Right lobe of liver (tissue), 6 donors: ENCODE data around the gene SELENOM. TPM values are rescaled to one million over a fixed set of nuclear protein-coding genes. Genes with fewer than 3 reads are reported as not detected.

Source experiments
- ATAC-seq, 4 donors: fragments of 200-7000 bp; cut with Tn5 transposase; one replicate each; pipeline ENCODE4 v1.9.1; 2020; ENCODE audit warnings: mild to moderate bottlenecking in 4 of 4, moderate library complexity in 4 of 4
- DNase-seq, 3 donors: peaks; one replicate each; pipeline ENCODE4 v3.0.0-alpha.2; 2020
- H3K27ac ChIP-seq, 3 donors: fragments of 200-600 bp; one replicate each; pipeline ENCODE4 v1.8.0; 2022
- H3K27me3 ChIP-seq, 2 donors: fragments of 200-600 bp; one replicate each; pipeline ENCODE4 v1.8.0; 2022
- H3K36me3 ChIP-seq, 4 donors: fragments of 200-600 bp; sonication (generic) in 1 of 4; one replicate each; pipeline versions ENCODE4 v1.5.1 to v1.8.0; 2017 to 2022; ENCODE audit warnings: control low read depth in 1 of 4
- H3K4me1 ChIP-seq, 4 donors: fragments of 200-600 bp; sonication (generic) in 1 of 4; one replicate each; pipeline versions ENCODE4 v1.5.1 to v1.8.0; 2017 to 2022; ENCODE audit warnings: control low read depth in 1 of 4
- H3K4me3 ChIP-seq, 3 donors: fragments of 200-600 bp; one replicate each; pipeline ENCODE4 v1.8.0; 2022
- H3K9me3 ChIP-seq, 4 donors: fragments of 200-600 bp; sonication (generic) in 1 of 4; one replicate each; pipeline versions ENCODE4 v1.5.1 to v1.8.0; 2017 to 2022; ENCODE audit warnings: control low read depth in 1 of 4
- CTCF ChIP-seq, 4 donors: fragments of 200-600 bp in 3 of 4; fragments of 450-650 bp in 1 of 4; IDR thresholded peaks; one replicate each; pipeline versions ENCODE4 v1.5.1 to v1.8.0; 2016 to 2022; ENCODE audit warnings: antibody characterized with exemption in 4 of 4, mild to moderate bottlenecking in 2 of 4
- POLR2A ChIP-seq: fragments of 450-650 bp; IDR thresholded peaks from one replicate; pipeline ENCODE4 v1.6.1; 2017; ENCODE audit warnings: antibody characterized with exemption, mild to moderate bottlenecking
- WGBS: methylation state at CpG from one replicate; pipeline ENCODE4 v1.1.6; 2018; ENCODE audit warnings: low coverage, low lambda C conversion rate; ENCODE audit not compliant: insufficient coverage; ENCODE audit errors: missing lambda C conversion rate; 5-methylcytosine and 5-hydroxymethylcytosine counted together
- intact Hi-C, 2 donors: fragments of 100-400 bp; cut with DNase I; formaldehyde crosslinking; loops; one replicate each; pipeline versions ENCODE4 v1.11.2 to v1.14.1; 2022
- total RNA-seq, 6 experiments: library from RNA; depleted of rRNA in 2 of 6; stranded (reverse); fragments of >200 nt in 2 of 6; fragmentation: NEBNext Ultra II Directional in 3 of 6; extraction: Animal tissue kit (Norgen Biotek cat#: 25700) in 3 of 6; gene quantifications; one replicate each; pipeline versions ENCODE4 v1.1.0 to v1.2.4, GENCODE V29; 2016 to 2023
- donor health status: DM: no; HTN: yes; CAD: no.
- donor health status: DM: no; HTN: no; CAD: no.
- donor health status: DM: no; HTN: no; CAD: no.
- donor health status: DM: no; HTN: yes; CAD: no.
- donor health status: DM: no; HTN: yes; CAD: no.

SELENOM gene
- total RNA-seq, 6 experiments from 2014 or later: 4.7 to 52.0 (median 9.4) TPM

- H3K4me3 ChIP-seq: no peak overlapping the region
- no peak for DNase-seq
- H3K9me3 ChIP-seq: no peaks in the 10 kb centered on the region
- H3K27ac ChIP-seq: no peak overlapping the region
- no peaks in the 10 kb centered on the region for H3K27me3 ChIP-seq
- no peaks in the 10 kb centered on the region for H3K4me1 ChIP-seq
- TF ChIP-seq CTCF (IDR thresholded peaks at IDR 0.05) (no peak), POLR2A (no peak)
- H3K36me3 ChIP-seq: peaks cover 0 to 8% (median 0%) of the 10 kb centered on the region in 4 donors
- 93% methylated on average over 5 of the region's 7 CpGs for WGBS
- ATAC-seq: no peak
- intact Hi-C loops: loop anchor here (10.0 kb wide), 2 partner anchors 50 to 140 kb away; partner anchors contain the start of gene PLA2G3 (in 1 of the 2)
These were observed 12.6 kb downstream of the SELENOM start for GRCh38 chr22:31094741-31095140.

DNA sequence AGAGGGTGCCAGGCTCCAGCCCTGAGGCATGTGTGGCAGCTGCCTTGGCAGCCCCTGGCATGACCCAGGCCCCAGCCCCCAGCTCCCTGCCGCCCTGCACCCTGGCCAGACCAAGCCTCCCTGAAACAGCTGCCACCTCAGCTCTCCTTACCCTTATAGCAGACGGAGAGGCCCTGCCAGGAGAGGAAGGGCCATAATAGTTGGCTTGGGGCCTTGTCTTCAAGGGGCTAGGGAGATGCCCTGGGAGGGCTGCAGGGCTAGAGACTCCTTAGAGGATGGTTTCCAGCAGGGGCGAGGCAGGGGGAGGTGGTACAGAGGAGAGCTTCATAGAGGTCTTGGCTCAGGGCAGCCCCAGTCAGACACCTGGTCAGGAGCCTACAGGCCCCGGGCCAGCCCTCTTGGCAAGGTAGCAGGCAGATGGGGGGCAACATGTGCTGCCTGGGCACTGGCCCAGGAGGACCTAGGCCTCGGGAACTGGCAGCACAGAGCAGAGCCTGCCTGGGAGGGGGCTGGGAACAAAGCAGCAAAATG is 13.3 kb downstream of the SELENOM start:
- H3K36me3 ChIP-seq: peaks cover 0 to 8% (median 0%) of the 10 kb centered on the region in 4 donors
- intact Hi-C loops: loop anchor here (10.0 kb wide), 2 partner anchors 51 to 141 kb away; partner anchors contain the start of gene PLA2G3 (in 1 of the 2)
- no peaks in the 10 kb centered on the region for H3K9me3 ChIP-seq
- H3K27ac ChIP-seq: no peak overlapping the region
- no CpG with 5 or more reads among the region's 5 CpGs for WGBS
- DNase-seq: no peak
- ATAC-seq: no peak
- no peaks in the 10 kb centered on the region for H3K27me3 ChIP-seq
- H3K4me1 ChIP-seq: no peaks in the 10 kb centered on the region
- TF ChIP-seq CTCF (IDR thresholded peaks at IDR 0.05) (no peak), POLR2A (no peak)
- no peak overlapping the region for H3K4me3 ChIP-seq

DNA sequence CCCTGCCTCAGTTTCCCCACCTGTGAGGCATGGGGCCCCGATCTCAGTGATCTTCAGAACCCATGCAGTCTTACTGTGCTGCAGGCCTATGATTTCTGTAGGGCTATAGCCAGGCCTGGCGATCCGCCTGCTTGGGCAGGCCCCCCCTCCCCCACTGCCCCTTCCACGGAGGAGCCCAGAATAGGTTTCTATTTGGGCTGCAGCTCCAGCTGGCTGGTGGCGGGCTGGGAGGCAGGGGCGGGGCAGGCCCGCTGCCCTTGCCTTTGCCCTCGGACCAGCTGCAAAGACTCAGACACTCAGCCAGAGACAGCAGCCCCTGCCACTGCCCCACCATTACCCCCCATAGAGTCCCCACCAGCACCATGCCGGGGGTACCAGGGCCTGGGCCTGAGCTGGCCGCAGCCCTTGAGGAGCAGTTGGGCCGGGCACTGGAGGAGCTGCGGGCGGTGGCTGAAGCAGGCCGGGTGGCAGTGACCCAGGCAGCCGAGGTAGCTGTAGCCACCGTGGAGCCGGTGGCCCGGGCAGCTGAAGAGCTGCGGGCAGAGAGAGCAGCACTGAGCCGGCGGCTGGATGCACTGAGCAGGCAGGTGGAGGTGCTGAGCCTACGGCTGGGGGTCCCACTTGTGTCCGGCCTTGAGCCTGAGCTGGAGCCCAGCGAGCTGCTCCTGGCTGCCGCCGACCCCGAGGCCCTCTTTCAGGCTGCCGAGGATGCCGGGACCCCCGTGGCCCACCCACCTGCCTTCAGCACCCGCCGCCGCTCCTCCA is 14.1 kb downstream of the SELENOM start:
- no peaks in the 10 kb centered on the region for H3K27me3 ChIP-seq
- intact Hi-C loops: loop anchor here (10.0 kb wide), 2 partner anchors 52 to 142 kb away; partner anchors contain the start of gene PLA2G3 (in 1 of the 2)
- no peaks in the 10 kb centered on the region for H3K4me1 ChIP-seq
- ATAC-seq: no peak
- no peaks in the 10 kb centered on the region for H3K9me3 ChIP-seq
- 50% methylated on average over 1 of the region's 33 CpGs for WGBS
- TF ChIP-seq POLR2A (no peak), CTCF (IDR thresholded peaks at IDR 0.05) (no peak)
- no peak for DNase-seq
- no peak overlapping the region for H3K4me3 ChIP-seq
- no peak overlapping the region for H3K27ac ChIP-seq
- H3K36me3 ChIP-seq: peaks cover 0 to 8% (median 0%) of the 10 kb centered on the region in 4 donors

GRCh38 chr22:31092161-31092560 is 15.2 kb downstream of the SELENOM start:
- no peaks in the 10 kb centered on the region for H3K9me3 ChIP-seq
- H3K36me3 ChIP-seq: peaks cover 0 to 8% (median 0%) of the 10 kb centered on the region in 4 donors
- no peak overlapping the region for H3K4me3 ChIP-seq
- H3K4me1 ChIP-seq: no peaks in the 10 kb centered on the region
- intact Hi-C loops: loop anchor here (10.0 kb wide), 2 partner anchors 53 to 143 kb away; partner anchors contain the start of gene PLA2G3 (in 1 of the 2)
- H3K27me3 ChIP-seq: no peaks in the 10 kb centered on the region
- no peak for ATAC-seq
- WGBS: no CpG with 5 or more reads among the region's 9 CpGs
- H3K27ac ChIP-seq: no peak overlapping the region
- TF ChIP-seq CTCF (IDR thresholded peaks at IDR 0.05) (no peak), POLR2A (no peak)
- DNase-seq: no peak
